ENCODE measurements around the gene SFR1.

SFR1 gene

DNA sequence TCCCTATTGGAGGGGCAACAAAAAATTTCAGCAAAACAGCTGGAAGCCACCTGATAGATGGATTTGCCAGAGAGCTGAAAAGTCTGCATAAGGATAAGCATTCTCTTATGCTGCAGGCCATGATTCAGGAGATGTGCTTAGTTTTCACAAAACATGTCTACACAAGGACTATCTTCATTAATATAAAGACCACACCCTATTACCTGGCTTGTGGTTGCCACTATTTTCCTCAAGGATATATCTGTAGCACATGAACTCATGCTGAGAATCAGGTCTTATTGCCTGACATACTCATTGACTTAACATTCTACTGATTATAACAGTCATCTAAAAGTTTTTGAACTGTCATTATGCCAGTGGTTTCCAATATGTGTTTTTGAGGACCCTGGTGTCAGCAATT, 29.2 kb upstream of the SFR1 start:
- H2AFZ ChIP-seq (ENCODE audit: low read length), result no peak overlapping the region
- H3K9me3 ChIP-seq (replicated peaks; ENCODE audit: insufficient read depth, low read length), result no peaks in the 10 kb centered on the region
- no peak overlapping the region for H3K27ac ChIP-seq (ENCODE audit: low read length)
- no peaks in the 10 kb centered on the region for H3F3A ChIP-seq (ENCODE audit: insufficient read depth, low read length)
- no peak overlapping the region for H3K9ac ChIP-seq (ENCODE audit: low read length)
- H3K9me2 ChIP-seq (replicated peaks; ENCODE audit: insufficient read depth, low read length), result no peaks in the 10 kb centered on the region
- TF ChIP-seq EZH2 (optimal IDR thresholded peaks at IDR 0.05; ENCODE audit: low read depth, low read length), result no peak
- TF ChIP-seq EZH2phosphoT487 (IDR thresholded peaks at IDR 0.05; ENCODE audit: low read length), result no peak
- TF ChIP-seq, protein P1, sequence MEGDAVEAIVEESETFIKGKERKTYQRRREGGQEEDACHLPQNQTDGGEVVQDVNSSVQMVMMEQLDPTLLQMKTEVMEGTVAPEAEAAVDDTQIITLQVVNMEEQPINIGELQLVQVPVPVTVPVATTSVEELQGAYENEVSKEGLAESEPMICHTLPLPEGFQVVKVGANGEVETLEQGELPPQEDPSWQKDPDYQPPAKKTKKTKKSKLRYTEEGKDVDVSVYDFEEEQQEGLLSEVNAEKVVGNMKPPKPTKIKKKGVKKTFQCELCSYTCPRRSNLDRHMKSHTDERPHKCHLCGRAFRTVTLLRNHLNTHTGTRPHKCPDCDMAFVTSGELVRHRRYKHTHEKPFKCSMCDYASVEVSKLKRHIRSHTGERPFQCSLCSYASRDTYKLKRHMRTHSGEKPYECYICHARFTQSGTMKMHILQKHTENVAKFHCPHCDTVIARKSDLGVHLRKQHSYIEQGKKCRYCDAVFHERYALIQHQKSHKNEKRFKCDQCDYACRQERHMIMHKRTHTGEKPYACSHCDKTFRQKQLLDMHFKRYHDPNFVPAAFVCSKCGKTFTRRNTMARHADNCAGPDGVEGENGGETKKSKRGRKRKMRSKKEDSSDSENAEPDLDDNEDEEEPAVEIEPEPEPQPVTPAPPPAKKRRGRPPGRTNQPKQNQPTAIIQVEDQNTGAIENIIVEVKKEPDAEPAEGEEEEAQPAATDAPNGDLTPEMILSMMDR (IDR thresholded peaks at IDR 0.05; ENCODE audit: low read length), result no peak
- H3K4me1 ChIP-seq (ENCODE audit: low read length), result no peaks in the 10 kb centered on the region
- H3K36me3 ChIP-seq (replicated peaks; ENCODE audit: insufficient read depth, low read length), result no peaks in the 10 kb centered on the region
- no peak for DNase-seq
- no peak overlapping the region for H3K4me2 ChIP-seq (ENCODE audit: low read depth, low read length)
- no peaks in the 10 kb centered on the region for H3K27me3 ChIP-seq (replicated peaks; ENCODE audit: insufficient read depth, low read length)
- no peak overlapping the region for H3K4me3 ChIP-seq (ENCODE audit: low read length)
- H3K79me2 ChIP-seq (ENCODE audit: low read length), result no peaks in the 10 kb centered on the region
- H4K20me1 ChIP-seq (ENCODE audit: insufficient read depth, low read length), result no peaks in the 10 kb centered on the region

DNA sequence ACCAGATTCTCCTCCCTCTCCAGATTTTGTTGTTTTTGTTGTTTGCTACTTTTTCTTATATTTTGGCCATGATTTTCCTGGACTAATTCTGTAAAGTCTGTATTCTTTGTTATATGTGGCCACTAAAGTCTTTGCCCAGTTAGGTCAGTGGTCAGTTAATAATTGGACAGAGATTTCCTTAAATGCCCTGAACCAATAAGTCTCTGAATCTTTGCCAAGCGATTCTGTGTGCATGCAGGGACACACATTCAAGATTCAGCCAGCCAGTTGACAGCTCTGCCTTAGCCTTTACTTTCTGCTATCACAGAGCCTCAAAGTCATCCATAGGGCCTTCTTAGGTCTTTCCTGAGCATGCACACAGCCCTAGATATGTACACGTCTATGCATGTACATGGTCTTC, 25.3 kb upstream of the SFR1 start:
- no peaks in the 10 kb centered on the region for H3K36me3 ChIP-seq (replicated peaks; ENCODE audit: insufficient read depth, low read length)
- no peak overlapping the region for H3K27ac ChIP-seq (ENCODE audit: low read length)
- no peak for DNase-seq
- H3K4me2 ChIP-seq (ENCODE audit: low read depth, low read length), result no peak overlapping the region
- H3K79me2 ChIP-seq (ENCODE audit: low read length), result no peaks in the 10 kb centered on the region
- no peaks in the 10 kb centered on the region for H3K9me3 ChIP-seq (replicated peaks; ENCODE audit: insufficient read depth, low read length)
- TF ChIP-seq EZH2 (optimal IDR thresholded peaks at IDR 0.05; ENCODE audit: low read depth, low read length) (no peak), EZH2phosphoT487 (IDR thresholded peaks at IDR 0.05; ENCODE audit: low read length) (no peak)
- TF ChIP-seq, protein P1 (IDR thresholded peaks at IDR 0.05; ENCODE audit: low read length), result no peak
- no peaks in the 10 kb centered on the region for H3F3A ChIP-seq (ENCODE audit: insufficient read depth, low read length)
- no peak overlapping the region for H3K4me3 ChIP-seq (ENCODE audit: low read length)
- no peaks in the 10 kb centered on the region for H3K27me3 ChIP-seq (replicated peaks; ENCODE audit: insufficient read depth, low read length)
- peaks cover 6% of the 10 kb centered on the region for H3K4me1 ChIP-seq (ENCODE audit: low read length)
- no peaks in the 10 kb centered on the region for H3K9me2 ChIP-seq (replicated peaks; ENCODE audit: insufficient read depth, low read length)
- no peak overlapping the region for H3K9ac ChIP-seq (ENCODE audit: low read length)
- H2AFZ ChIP-seq (ENCODE audit: low read length), result no peak overlapping the region
- H4K20me1 ChIP-seq (ENCODE audit: insufficient read depth, low read length), result no peaks in the 10 kb centered on the region

DNA sequence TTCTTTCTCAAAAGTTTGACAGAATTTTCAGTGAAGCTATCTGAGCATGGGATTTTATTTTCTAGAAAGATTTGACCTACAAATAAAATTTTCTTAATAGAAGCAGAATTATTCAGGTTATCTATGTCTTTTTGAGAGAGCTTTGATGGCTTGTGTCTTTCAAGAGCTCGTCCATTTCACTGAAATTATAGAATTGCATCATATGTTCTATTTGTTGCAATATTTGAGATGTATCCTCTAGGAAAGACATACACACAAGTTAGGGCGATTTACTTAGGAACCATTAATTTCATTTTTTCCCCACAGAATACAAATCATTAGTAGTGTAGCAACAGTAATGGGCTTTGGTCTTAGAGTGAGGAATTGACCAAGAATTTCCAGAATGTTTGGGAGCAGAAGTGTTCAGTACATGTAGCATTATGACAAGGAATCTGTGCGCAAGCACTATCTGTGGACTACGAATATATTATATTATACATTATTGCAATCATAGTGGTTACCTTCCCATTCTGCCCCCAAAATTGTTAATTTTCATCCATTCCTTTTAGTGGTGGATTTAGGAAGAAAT, 23.5 kb upstream of the SFR1 start:
- no peaks in the 10 kb centered on the region for H3K9me2 ChIP-seq (replicated peaks; ENCODE audit: insufficient read depth, low read length)
- DNase-seq, result no peak
- H3K36me3 ChIP-seq (replicated peaks; ENCODE audit: insufficient read depth, low read length), result no peaks in the 10 kb centered on the region
- H4K20me1 ChIP-seq (ENCODE audit: insufficient read depth, low read length), result no peaks in the 10 kb centered on the region
- no peak overlapping the region for H2AFZ ChIP-seq (ENCODE audit: low read length)
- H3K9ac ChIP-seq (ENCODE audit: low read length), result no peak overlapping the region
- peaks cover 6% of the 10 kb centered on the region for H3K4me1 ChIP-seq (ENCODE audit: low read length)
- no peaks in the 10 kb centered on the region for H3K79me2 ChIP-seq (ENCODE audit: low read length)
- H3K4me2 ChIP-seq (ENCODE audit: low read depth, low read length), result no peak overlapping the region
- H3K4me3 ChIP-seq (ENCODE audit: low read length), result no peak overlapping the region
- TF ChIP-seq, protein P1 (IDR thresholded peaks at IDR 0.05; ENCODE audit: low read length), result no peak
- TF ChIP-seq EZH2phosphoT487 (IDR thresholded peaks at IDR 0.05; ENCODE audit: low read length) (no peak), EZH2 (optimal IDR thresholded peaks at IDR 0.05; ENCODE audit: low read depth, low read length) (no peak)
- H3K27ac ChIP-seq (ENCODE audit: low read length), result no peak overlapping the region
- H3K27me3 ChIP-seq (replicated peaks; ENCODE audit: insufficient read depth, low read length), result no peaks in the 10 kb centered on the region
- no peaks in the 10 kb centered on the region for H3F3A ChIP-seq (ENCODE audit: insufficient read depth, low read length)
- H3K9me3 ChIP-seq (replicated peaks; ENCODE audit: insufficient read depth, low read length), result no peaks in the 10 kb centered on the region

Measured in MM.1S (cell line).